ENCODE measurements around the gene NUDT17. TPM values are rescaled to one million over a fixed set of nuclear protein-coding genes. Genes with fewer than 3 reads are reported as not detected.
A peak's percentile ranks its signal among the peaks of the same experiment; 100 is the strongest.

The NUDT17 gene
- total RNA-seq, 1 experiment from 2014 or later: 1.8 TPM

GRCh38 chr1:145858238-145858900 lies 12.9 kb downstream of the NUDT17 start:
- ChIA-PET RAD21 (ENCODE audit: low non-redundant PET in 1 of 2, low total read pairs in 2 of 2, uncharacterized antibody in 2 of 2, unreplicated experiment in 2 of 2) (interaction anchor here (0.6 to 1.2 kb wide), 4 partner anchors 13 to 177 kb away, joined by 3 read pairs; partner anchors contain the start of gene NUDT17 (in 1 of the 2)), POLR2A (interaction anchor here (0.7 to 2.7 kb wide), 16 partner anchors 10 to 193 kb away, joined by 3 to 22 read pairs (median 5); partner anchors contain the start of genes ANKRD34A, ANKRD35, LIX1L and NUDT17), CTCF (interaction anchor here (0.8 to 6.6 kb wide), 9 partner anchors 8 to 174 kb away, joined by 3 to 87 read pairs (median 5); partner anchors contain the start of genes ANKRD34A, NUDT17, POLR3C and POLR3GL)
- Histone ChIP-seq H4K20me1 (ENCODE audit: insufficient read depth) (no peaks in the 10 kb centered on the region), H3K9me3 (ENCODE audit: control insufficient read depth in 1 of 2, insufficient read depth in 1 of 2, low read depth in 1 of 2, low read length in 2 of 2) (no peaks in the 10 kb centered on the region), H3K4me3 (replicated peaks in 1 of 2; ENCODE audit: low read depth in 1 of 2, low read length in 2 of 2) (peak overlapping the region; percentile 73 to 75), H2AFZ (ENCODE audit: low read depth, low read length, poor library complexity, severe bottlenecking) (no peak overlapping the region), H3K36me3 (ENCODE audit: control insufficient read depth in 1 of 2, insufficient read depth in 2 of 2, low read length in 2 of 2) (peaks cover 0 to 21% of the 10 kb centered on the region in 2 experiments), H3K4me1 (ENCODE audit: control insufficient read depth in 1 of 2, insufficient read depth in 2 of 2, low read length in 2 of 2) (peaks cover 11 to 15% of the 10 kb centered on the region in 2 experiments; a peak in 3 of 4 replicates), H3K9me2 (ENCODE audit: insufficient read depth) (no peaks in the 10 kb centered on the region), H3K9ac (ENCODE audit: low read length) (peak overlapping the region; percentile 67), H3K27me3 (ENCODE audit: insufficient read depth, low read length) (no peaks in the 10 kb centered on the region), H3K4me2 (ENCODE audit: low read length) (peak overlapping the region; percentile 97), H3K27ac (ENCODE audit: low read depth, low read length) (peak overlapping the region; percentile 71), H3K79me2 (ENCODE audit: insufficient read depth, low read length) (peaks cover 5% of the 10 kb centered on the region; the same call in 1 of the 2 replicates)
- intact Hi-C loops (cut with micrococcal nuclease): no loop called here
- TF ChIP-seq EGR1 (IDR thresholded peaks at IDR 0.05; ENCODE audit: low read depth) (no peak), EZH2 (IDR thresholded peaks at IDR 0.05) (no peak), SP1 (IDR thresholded peaks at IDR 0.05; ENCODE audit: low read depth) (no peak), POLR2A (IDR thresholded peaks at IDR 0.05; ENCODE audit: borderline replicate concordance, extremely low read depth, insufficient read depth, insufficient read length) (no peak), MAX (IDR thresholded peaks at IDR 0.05) (no peak), TCF7L2 (IDR thresholded peaks at IDR 0.05; ENCODE audit: borderline replicate concordance, extremely low read depth, insufficient read depth, insufficient read length) (no peak), ELF1 (IDR thresholded peaks at IDR 0.05; ENCODE audit: borderline replicate concordance, low read depth) (no peak), JUND (IDR thresholded peaks at IDR 0.05) (no peak), POLR2AphosphoS5 (IDR thresholded peaks at IDR 0.05; ENCODE audit: low read depth, low read length) (no peak), ZFX (IDR thresholded peaks at IDR 0.05) (no peak), SRF (IDR thresholded peaks at IDR 0.05; ENCODE audit: low read depth) (no peak), YY1 (IDR thresholded peaks at IDR 0.05; ENCODE audit: extremely low read depth, insufficient replicate concordance, low read depth, low read length) (no peak), CBX3 (IDR thresholded peaks at IDR 0.05; ENCODE audit: low read depth) (no peak), CEBPB (IDR thresholded peaks at IDR 0.05; ENCODE audit: low read depth) (no peak), EZH2phosphoT487 (IDR thresholded peaks at IDR 0.05; ENCODE audit: borderline replicate concordance) (no peak), ATF3 (IDR thresholded peaks at IDR 0.05) (no peak), SIN3A (IDR thresholded peaks at IDR 0.05; ENCODE audit: low read depth) (no peak), ZNF274 (IDR thresholded peaks at IDR 0.05; ENCODE audit: low read depth, low read length) (no peak)
- TF ChIP-seq, protein P1, sequence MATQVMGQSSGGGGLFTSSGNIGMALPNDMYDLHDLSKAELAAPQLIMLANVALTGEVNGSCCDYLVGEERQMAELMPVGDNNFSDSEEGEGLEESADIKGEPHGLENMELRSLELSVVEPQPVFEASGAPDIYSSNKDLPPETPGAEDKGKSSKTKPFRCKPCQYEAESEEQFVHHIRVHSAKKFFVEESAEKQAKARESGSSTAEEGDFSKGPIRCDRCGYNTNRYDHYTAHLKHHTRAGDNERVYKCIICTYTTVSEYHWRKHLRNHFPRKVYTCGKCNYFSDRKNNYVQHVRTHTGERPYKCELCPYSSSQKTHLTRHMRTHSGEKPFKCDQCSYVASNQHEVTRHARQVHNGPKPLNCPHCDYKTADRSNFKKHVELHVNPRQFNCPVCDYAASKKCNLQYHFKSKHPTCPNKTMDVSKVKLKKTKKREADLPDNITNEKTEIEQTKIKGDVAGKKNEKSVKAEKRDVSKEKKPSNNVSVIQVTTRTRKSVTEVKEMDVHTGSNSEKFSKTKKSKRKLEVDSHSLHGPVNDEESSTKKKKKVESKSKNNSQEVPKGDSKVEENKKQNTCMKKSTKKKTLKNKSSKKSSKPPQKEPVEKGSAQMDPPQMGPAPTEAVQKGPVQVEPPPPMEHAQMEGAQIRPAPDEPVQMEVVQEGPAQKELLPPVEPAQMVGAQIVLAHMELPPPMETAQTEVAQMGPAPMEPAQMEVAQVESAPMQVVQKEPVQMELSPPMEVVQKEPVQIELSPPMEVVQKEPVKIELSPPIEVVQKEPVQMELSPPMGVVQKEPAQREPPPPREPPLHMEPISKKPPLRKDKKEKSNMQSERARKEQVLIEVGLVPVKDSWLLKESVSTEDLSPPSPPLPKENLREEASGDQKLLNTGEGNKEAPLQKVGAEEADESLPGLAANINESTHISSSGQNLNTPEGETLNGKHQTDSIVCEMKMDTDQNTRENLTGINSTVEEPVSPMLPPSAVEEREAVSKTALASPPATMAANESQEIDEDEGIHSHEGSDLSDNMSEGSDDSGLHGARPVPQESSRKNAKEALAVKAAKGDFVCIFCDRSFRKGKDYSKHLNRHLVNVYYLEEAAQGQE (IDR thresholded peaks at IDR 0.05; ENCODE audit: low read depth): no peak
- TF ChIP-seq, protein P2, sequence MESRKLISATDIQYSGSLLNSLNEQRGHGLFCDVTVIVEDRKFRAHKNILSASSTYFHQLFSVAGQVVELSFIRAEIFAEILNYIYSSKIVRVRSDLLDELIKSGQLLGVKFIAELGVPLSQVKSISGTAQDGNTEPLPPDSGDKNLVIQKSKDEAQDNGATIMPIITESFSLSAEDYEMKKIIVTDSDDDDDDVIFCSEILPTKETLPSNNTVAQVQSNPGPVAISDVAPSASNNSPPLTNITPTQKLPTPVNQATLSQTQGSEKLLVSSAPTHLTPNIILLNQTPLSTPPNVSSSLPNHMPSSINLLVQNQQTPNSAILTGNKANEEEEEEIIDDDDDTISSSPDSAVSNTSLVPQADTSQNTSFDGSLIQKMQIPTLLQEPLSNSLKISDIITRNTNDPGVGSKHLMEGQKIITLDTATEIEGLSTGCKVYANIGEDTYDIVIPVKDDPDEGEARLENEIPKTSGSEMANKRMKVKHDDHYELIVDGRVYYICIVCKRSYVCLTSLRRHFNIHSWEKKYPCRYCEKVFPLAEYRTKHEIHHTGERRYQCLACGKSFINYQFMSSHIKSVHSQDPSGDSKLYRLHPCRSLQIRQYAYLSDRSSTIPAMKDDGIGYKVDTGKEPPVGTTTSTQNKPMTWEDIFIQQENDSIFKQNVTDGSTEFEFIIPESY (IDR thresholded peaks at IDR 0.05; ENCODE audit: extremely low read depth, insufficient replicate concordance, low read length): no peak
- ATAC-seq (peak; percentile 30), DNase-seq (ENCODE audit: low read depth, low spot score) (no peak)
- no TSS peak for BruUV-seq (replicated peaks)

All from HCT116 (cell line).